IPS-20b (cell line): ENCODE data around the gene GALNT15.

Source experiments
- H3K27ac ChIP-seq: one replicate; pipeline ENCODE4 v1.5.1; 2013; ENCODE audit warnings: low read length
- H3K27me3 ChIP-seq: 2 replicates; pipeline ENCODE4 v1.6.1; 2013; ENCODE audit warnings: mild to moderate bottlenecking, low read length, inconsistent platforms; ENCODE audit not compliant: insufficient read depth
- H3K36me3 ChIP-seq: 2 replicates; pipeline ENCODE4 v1.6.1; 2013; ENCODE audit warnings: low read depth, mild to moderate bottlenecking, inconsistent platforms, low read length, moderate library complexity; ENCODE audit not compliant: insufficient read depth
- H3K4me1 ChIP-seq: 2 replicates; pipeline ENCODE4 v1.6.1; 2013; ENCODE audit warnings: mild to moderate bottlenecking, control low read depth, inconsistent platforms, low read length, moderate library complexity; ENCODE audit not compliant: insufficient read depth
- H3K4me3 ChIP-seq: 2 replicates; pipeline ENCODE4 v1.5.1; 2013; ENCODE audit warnings: mild to moderate bottlenecking, low read length, inconsistent platforms
- H3K9ac ChIP-seq: 2 replicates; pipeline ENCODE4 v1.6.1; 2013; ENCODE audit warnings: low read depth, mild to moderate bottlenecking, inconsistent platforms, low read length, moderate library complexity
- H3K9me3 ChIP-seq: 2 replicates; pipeline ENCODE4 v1.6.1; 2013; ENCODE audit warnings: mild to moderate bottlenecking, low read depth, low read length, inconsistent platforms; ENCODE audit not compliant: insufficient read depth

Gene GALNT15

DNA sequence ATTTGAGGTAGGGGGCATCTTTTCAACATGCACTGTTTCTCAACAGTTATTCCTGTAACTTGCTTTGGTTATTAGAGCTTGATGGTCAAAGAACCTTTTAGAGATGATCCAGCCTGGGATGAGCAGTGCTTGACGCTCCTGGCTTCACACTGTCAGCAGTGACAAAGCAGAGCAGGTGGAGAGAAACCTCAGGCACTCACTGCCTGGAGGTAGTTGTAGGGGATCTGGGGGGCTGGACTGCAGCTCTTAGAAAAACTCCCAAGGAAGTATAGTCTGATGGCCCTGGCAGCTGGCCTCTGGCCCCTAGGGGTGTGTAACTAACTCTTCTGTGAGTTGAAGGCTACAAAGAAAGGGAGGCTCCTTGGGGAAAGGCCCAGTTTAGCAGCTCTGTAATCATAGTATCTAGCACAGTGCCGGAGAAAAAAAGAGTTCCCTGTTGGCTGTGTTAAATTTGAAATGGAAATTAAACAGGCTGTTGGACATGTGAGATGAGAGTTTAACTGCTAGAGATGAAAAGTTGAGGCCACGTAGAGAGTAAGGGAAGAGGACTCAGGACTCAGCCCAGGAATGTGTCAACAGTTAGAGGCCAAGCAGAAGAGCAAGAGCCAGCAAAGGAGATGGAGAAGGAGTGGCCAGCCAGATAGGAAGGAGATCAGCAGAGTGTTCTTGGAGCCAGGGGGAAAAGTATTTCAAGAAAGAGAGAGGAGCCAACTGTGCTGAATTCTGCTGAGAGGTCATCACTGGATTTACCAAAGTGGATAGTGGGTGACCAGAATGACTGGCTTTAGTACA lies 104.7 kb downstream of the GALNT15 start:
- no peak overlapping the region for H3K27ac ChIP-seq
- H3K27me3 ChIP-seq, result no peaks in the 10 kb centered on the region
- no peaks in the 10 kb centered on the region for H3K9me3 ChIP-seq
- H3K9ac ChIP-seq, result no peak overlapping the region
- peaks cover 68% of the 10 kb centered on the region for H3K36me3 ChIP-seq
- H3K4me3 ChIP-seq, result no peak overlapping the region
- no peaks in the 10 kb centered on the region for H3K4me1 ChIP-seq

DNA sequence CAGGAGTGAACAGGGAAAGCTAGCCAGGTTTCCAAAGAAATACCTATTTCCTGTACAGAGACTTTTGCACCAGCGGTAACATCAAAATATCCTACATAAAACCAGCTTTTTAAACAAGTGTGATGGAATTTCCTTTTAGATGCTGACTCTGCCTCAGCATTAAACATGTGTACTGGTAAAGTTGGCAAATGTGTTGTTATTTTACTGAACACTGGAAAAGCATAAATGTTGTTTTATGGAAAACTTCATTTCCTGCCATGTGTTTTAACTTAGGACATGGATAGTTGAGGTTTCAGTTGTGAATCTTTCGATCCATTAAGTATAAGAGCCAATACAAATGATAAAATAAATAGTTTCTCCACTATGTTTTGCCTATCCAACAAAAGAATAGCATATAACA lies 106.2 kb downstream of the GALNT15 start:
- H3K4me1 ChIP-seq, result no peaks in the 10 kb centered on the region
- H3K9ac ChIP-seq, result no peak overlapping the region
- H3K9me3 ChIP-seq, result no peaks in the 10 kb centered on the region
- H3K27ac ChIP-seq, result no peak overlapping the region
- H3K27me3 ChIP-seq, result no peaks in the 10 kb centered on the region
- peaks cover 59% of the 10 kb centered on the region for H3K36me3 ChIP-seq
- H3K4me3 ChIP-seq, result no peak overlapping the region
